ENCODE data around the gene C12orf57. TPM values are rescaled to one million over a fixed set of nuclear protein-coding genes. Genes with fewer than 3 reads are reported as not detected.

The C12orf57 gene
- total and polyA plus RNA-seq, 7 experiments from 2014 or later = 148 to 592 (median 394) TPM

Small RNAs within 50 kb of the gene (microRNA-seq; reads per million reads assigned to microRNA genes)
- gene MIR141 (ENCODE audit: borderline microRNAs expressed) = 163 reads per million, percentile 60 among the genes with 10 or more reads in this experiment
- gene MIR200C (ENCODE audit: borderline microRNAs expressed) = 341 reads per million, percentile 69 among the genes with 10 or more reads in this experiment

Other genes starting within 250 kb of the C12orf57 start
- 1 to 10 TPM in 3 of 5 experiments, under 1 TPM in 1, not detected in 1; 0.64 to 1.7 (median 1.2) TPM for gene PIANP, start 243.2 kb upstream of the C12orf57 start, total RNA-seq
- under 1 TPM; 0.22 to 0.53 TPM for gene PIANP, start 243.2 kb upstream of the C12orf57 start, polyA plus RNA-seq
- 10 to 100 TPM; 21.9 to 38.7 (median 30.1) TPM for gene COPS7A, start 220.0 kb upstream of the C12orf57 start, total RNA-seq
- 10 to 100 TPM; 43.0 to 48.0 TPM for gene COPS7A, start 220.0 kb upstream of the C12orf57 start, polyA plus RNA-seq
- gene MLF2, start 190.9 kb upstream of the C12orf57 start, total RNA-seq = 100 to 1,000 TPM in 3 of 5 experiments, 10 to 100 TPM in 2; 84.6 to 141 (median 117) TPM
- 100 to 1,000 TPM; 122 to 134 TPM for gene MLF2, start 190.9 kb upstream of the C12orf57 start, polyA plus RNA-seq
- gene PTMS, start 177.7 kb upstream of the C12orf57 start, total RNA-seq = 100 to 1,000 TPM in 1 of 5 experiments, 10 to 100 TPM in 1, 1 to 10 TPM in 3; 1.4 to 125 (median 3.5) TPM
- not detected for gene PTMS, start 177.7 kb upstream of the C12orf57 start, polyA plus RNA-seq
- gene LAG3, start 171.5 kb upstream of the C12orf57 start, total RNA-seq = 10 to 100 TPM in 1 of 5 experiments, 1 to 10 TPM in 2, under 1 TPM in 2; 0.64 to 46.5 (median 1.7) TPM
- gene LAG3, start 171.5 kb upstream of the C12orf57 start, polyA plus RNA-seq = under 1 TPM; 0.26 to 0.69 TPM
- gene CD4, start 154.5 kb upstream of the C12orf57 start, total RNA-seq = 100 to 1,000 TPM; 164 to 267 (median 246) TPM
- 100 to 1,000 TPM; 364 to 576 TPM for gene CD4, start 154.5 kb upstream of the C12orf57 start, polyA plus RNA-seq
- 10 to 100 TPM in 1 of 5 experiments, 1 to 10 TPM in 1, under 1 TPM in 3; 0.30 to 10.5 (median 0.38) TPM for gene GPR162, start 122.2 kb upstream of the C12orf57 start, total RNA-seq
- gene GPR162, start 122.2 kb upstream of the C12orf57 start, polyA plus RNA-seq = not detected
- gene P3H3, start 115.6 kb upstream of the C12orf57 start, total RNA-seq = 10 to 100 TPM in 3 of 5 experiments, 1 to 10 TPM in 2; 1.9 to 18.2 (median 10.3) TPM
- gene P3H3, start 115.6 kb upstream of the C12orf57 start, polyA plus RNA-seq = 1 to 10 TPM; 1.5 to 1.9 TPM
- gene GNB3, start 103.1 kb upstream of the C12orf57 start, total RNA-seq = 10 to 100 TPM in 2 of 5 experiments, 1 to 10 TPM in 2, under 1 TPM in 1; 0.63 to 11.8 (median 3.2) TPM
- gene GNB3, start 103.1 kb upstream of the C12orf57 start, polyA plus RNA-seq = under 1 TPM in 1 of 2 donors, not detected in 1; 0.23 TPM
- 10 to 100 TPM in 1 of 5 experiments, 1 to 10 TPM in 3, under 1 TPM in 1; 0.64 to 55.6 (median 1.8) TPM for gene CDCA3, start 92.7 kb upstream of the C12orf57 start, total RNA-seq
- under 1 TPM in 1 of 2 donors, not detected in 1; 0.94 TPM for gene CDCA3, start 92.7 kb upstream of the C12orf57 start, polyA plus RNA-seq
- 100 to 1,000 TPM in 1 of 5 experiments, 10 to 100 TPM in 4; 58.0 to 134 (median 71.1) TPM for gene USP5, start 91.9 kb upstream of the C12orf57 start, total RNA-seq
- gene USP5, start 91.9 kb upstream of the C12orf57 start, polyA plus RNA-seq = 10 to 100 TPM; 51.9 to 71.5 TPM
- gene TPI1, start 76.5 kb upstream of the C12orf57 start, total RNA-seq = 1,000 to 10,000 TPM in 1 of 5 experiments, 100 to 1,000 TPM in 3, 10 to 100 TPM in 1; 89.7 to 1,293 (median 134) TPM
- gene TPI1, start 76.5 kb upstream of the C12orf57 start, polyA plus RNA-seq = 100 to 1,000 TPM; 330 to 435 TPM
- 10 to 100 TPM in 3 of 5 experiments, 1 to 10 TPM in 2; 5.1 to 20.2 (median 11.2) TPM for gene SPSB2, start 70.7 kb upstream of the C12orf57 start, total RNA-seq
- 10 to 100 TPM; 10.8 to 14.5 TPM for gene SPSB2, start 70.7 kb upstream of the C12orf57 start, polyA plus RNA-seq
- gene LRRC23, start 39.2 kb upstream of the C12orf57 start, total RNA-seq = 10 to 100 TPM in 1 of 5 experiments, 1 to 10 TPM in 4; 6.6 to 12.1 (median 7.3) TPM
- 1 to 10 TPM; 4.5 to 5.4 TPM for gene LRRC23, start 39.2 kb upstream of the C12orf57 start, polyA plus RNA-seq
- gene ENO2, start 29.4 kb upstream of the C12orf57 start, total RNA-seq = 100 to 1,000 TPM in 3 of 5 experiments, 10 to 100 TPM in 2; 65.3 to 193 (median 178) TPM
- 10 to 100 TPM; 22.5 to 31.0 TPM for gene ENO2, start 29.4 kb upstream of the C12orf57 start, polyA plus RNA-seq
- 10 to 100 TPM; 29.5 to 42.2 (median 34.4) TPM for gene ATN1, start 16.1 kb upstream of the C12orf57 start, total RNA-seq
- gene ATN1, start 16.1 kb upstream of the C12orf57 start, polyA plus RNA-seq = 1 to 10 TPM in 1 of 2 donors, under 1 TPM in 1; 0.95 to 2.0 TPM
- gene RNU7-1, start 206 bp upstream of the C12orf57 start, total RNA-seq = not detected
- gene RNU7-1, start 206 bp upstream of the C12orf57 start, polyA plus RNA-seq = not detected
- 100 to 1,000 TPM; 141 to 390 (median 242) TPM for gene PTPN6, start 7.3 kb downstream of the C12orf57 start, total RNA-seq
- 100 to 1,000 TPM; 210 to 387 TPM for gene PTPN6, start 7.3 kb downstream of the C12orf57 start, polyA plus RNA-seq
- 100 to 1,000 TPM; 132 to 209 (median 146) TPM for gene PHB2, start 26.6 kb downstream of the C12orf57 start, total RNA-seq
- gene PHB2, start 26.6 kb downstream of the C12orf57 start, polyA plus RNA-seq = 100 to 1,000 TPM; 113 to 121 TPM
- 10 to 100 TPM; 25.7 to 69.5 (median 63.2) TPM for gene EMG1, start 26.9 kb downstream of the C12orf57 start, total RNA-seq
- gene EMG1, start 26.9 kb downstream of the C12orf57 start, polyA plus RNA-seq = 10 to 100 TPM; 64.1 to 72.5 TPM
- gene LPCAT3, start 74.5 kb downstream of the C12orf57 start, total RNA-seq = 10 to 100 TPM; 16.7 to 37.9 (median 27.1) TPM
- 10 to 100 TPM; 20.5 to 28.4 TPM for gene LPCAT3, start 74.5 kb downstream of the C12orf57 start, polyA plus RNA-seq
- 1 to 10 TPM; 2.0 to 3.9 (median 3.0) TPM for gene C1S, start 116.7 kb downstream of the C12orf57 start, total RNA-seq
- not detected for gene C1S, start 116.7 kb downstream of the C12orf57 start, polyA plus RNA-seq
- 1 to 10 TPM; 1.6 to 7.2 (median 4.8) TPM for gene C1R, start 148.4 kb downstream of the C12orf57 start, total RNA-seq
- gene C1R, start 148.4 kb downstream of the C12orf57 start, polyA plus RNA-seq = 1 to 10 TPM; 1.0 to 2.9 TPM
- 10 to 100 TPM; 18.5 to 38.6 (median 24.4) TPM for gene C1RL, start 165.2 kb downstream of the C12orf57 start, total RNA-seq
- 1 to 10 TPM; 2.9 to 4.4 TPM for gene C1RL, start 165.2 kb downstream of the C12orf57 start, polyA plus RNA-seq
- 1 to 10 TPM in 1 of 5 experiments, under 1 TPM in 2, not detected in 2; 0.46 to 1.4 (median 0.50) TPM for gene RBP5, start 184.9 kb downstream of the C12orf57 start, total RNA-seq
- gene RBP5, start 184.9 kb downstream of the C12orf57 start, polyA plus RNA-seq = not detected
- 10 to 100 TPM; 20.2 to 76.3 (median 38.7) TPM for gene CLSTN3, start 186.3 kb downstream of the C12orf57 start, total RNA-seq
- gene CLSTN3, start 186.3 kb downstream of the C12orf57 start, polyA plus RNA-seq = 1 to 10 TPM; 1.1 to 4.9 TPM
- gene PEX5, start 245.7 kb downstream of the C12orf57 start, total RNA-seq = 10 to 100 TPM; 20.1 to 36.7 (median 24.4) TPM
- 10 to 100 TPM; 17.3 to 26.6 TPM for gene PEX5, start 245.7 kb downstream of the C12orf57 start, polyA plus RNA-seq

All from naive thymus-derived CD4-positive, alpha-beta T cell (primary cell).